GM19463 (cell line): ENCODE measurements around the gene OTOF.
A peak's percentile ranks its signal among the peaks of the same experiment; 100 is the strongest.

ENCODE experiments used
- ATAC-seq: cut with Tn5 transposase; IDR thresholded peaks from one replicate; pipeline ENCODE4 v1.9.1; 2021; ENCODE audit warnings: mild to moderate bottlenecking, moderate library complexity; ENCODE audit not compliant: unreplicated experiment

Gene OTOF

GRCh38 chr2:26503231-26503880 is 25.4 kb upstream of the OTOF start:
- ATAC-seq = peak; percentile 78

GRCh38 chr2:26500406-26500805 is 22.5 kb upstream of the OTOF start:
- ATAC-seq = no peak

- no peak for ATAC-seq
Measured at GRCh38 chr2:26495705-26496297, 17.9 kb upstream of the OTOF start.

GRCh38 chr2:26494891-26495290 is 17.0 kb upstream of the OTOF start:
- ATAC-seq = no peak

GRCh38 chr2:26494199-26494598 is 16.3 kb upstream of the OTOF start:
- ATAC-seq = no peak

- ATAC-seq = no peak
Measured at GRCh38 chr2:26493566-26493965, 15.6 kb upstream of the OTOF start.

GRCh38 chr2:26492749-26493515 is 15.0 kb upstream of the OTOF start:
- ATAC-seq = no peak

GRCh38 chr2:26491563-26492167 is 13.7 kb upstream of the OTOF start:
- no peak for ATAC-seq

- no peak for ATAC-seq
Measured at GRCh38 chr2:26489213-26489850, 11.4 kb upstream of the OTOF start.

GRCh38 chr2:26488463-26489212 is 10.7 kb upstream of the OTOF start:
- ATAC-seq = no peak

GRCh38 chr2:26487192-26487591 is 9.3 kb upstream of the OTOF start:
- no peak for ATAC-seq

- no peak for ATAC-seq
Measured at GRCh38 chr2:26486789-26487188, 8.9 kb upstream of the OTOF start.

- no peak for ATAC-seq
Measured at GRCh38 chr2:26485725-26486418, 7.9 kb upstream of the OTOF start.

GRCh38 chr2:26485099-26485498 is 7.2 kb upstream of the OTOF start:
- ATAC-seq = no peak

- ATAC-seq = no peak
Measured at GRCh38 chr2:26484579-26484978, 6.7 kb upstream of the OTOF start.

- ATAC-seq = no peak
Measured at GRCh38 chr2:26483957-26484565, 6.1 kb upstream of the OTOF start.

- no peak for ATAC-seq
Measured at GRCh38 chr2:26483516-26483915, 5.6 kb upstream of the OTOF start.

GRCh38 chr2:26483027-26483326 is 5.1 kb upstream of the OTOF start:
- no peak for ATAC-seq

- ATAC-seq = no peak
Measured at GRCh38 chr2:26482211-26483026, 4.5 kb upstream of the OTOF start.
